Gastrocnemius medialis (tissue), 4 donors: Measurements from ENCODE around the gene TTC31.

Experiments used
- CTCF ChIP-seq, 5 experiments: fragments of 450-650 bp in 3 of 5; fragments of 200-600 bp in 2 of 5; sonication (generic) in 2 of 5; IDR thresholded peaks in 4 of 5; conservative IDR thresholded peaks in 1 of 5; 1 replicate in 4 of 5; 2 replicates in 1 of 5; pipeline ENCODE4 v1.5.1; 2016 to 2019; ENCODE audit warnings: antibody characterized with exemption in 5 of 5, mild to moderate bottlenecking in 3 of 5, moderate library complexity in 3 of 5
- POLR2A ChIP-seq, 2 donors: fragments of 450-650 bp; IDR thresholded peaks; one replicate each; pipeline ENCODE4 v1.6.1; 2017; ENCODE audit warnings: antibody characterized with exemption in 2 of 2, mild to moderate bottlenecking in 2 of 2, moderate library complexity in 2 of 2

GRCh38 chr2:74454654-74455511 is 28.0 kb upstream of the TTC31 start, which contains the start of gene INO80B:
- TF ChIP-seq CTCF (IDR thresholded peaks at IDR 0.05 in 4 of 5, conservative IDR thresholded peaks at IDR 0.05 in 1 of 5) (peak in 1 of 5 experiments; percentile 18), POLR2A (IDR thresholded peaks at IDR 0.05) (peak; percentile 12 to 36)
